ENCODE data around the gene ASTN2. TPM values are rescaled to one million over a fixed set of nuclear protein-coding genes. Genes with fewer than 3 reads are reported as not detected.

ASTN2 gene
- total and polyA plus RNA-seq, 2 experiments from 2014 or later: 5.6 to 7.7 TPM

DNA sequence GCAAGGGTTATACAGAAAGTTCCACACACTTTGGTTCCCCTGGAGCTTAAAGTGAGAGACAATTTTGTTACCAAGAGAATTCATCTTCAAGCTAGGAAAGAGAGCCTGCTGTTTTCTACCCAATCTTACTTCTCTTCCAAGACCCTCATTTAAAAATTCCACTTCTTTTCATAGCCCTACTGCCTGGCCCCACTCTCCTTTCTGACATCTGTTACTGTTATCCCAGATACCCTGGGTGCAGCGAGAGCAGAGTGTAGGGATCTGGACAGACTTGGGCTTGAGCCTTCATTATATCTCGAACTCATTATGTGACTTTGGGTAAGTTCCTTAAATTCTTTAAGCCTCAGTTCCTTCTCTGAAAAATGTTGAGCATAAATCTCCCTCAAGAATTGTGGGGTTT lies 263.1 kb downstream of the ASTN2 start:
- Histone ChIP-seq H3K4me3 (no peak overlapping the region), H3K27me3 (no peaks in the 10 kb centered on the region), H3K27ac (no peak overlapping the region), H3K9me3 (ENCODE audit: low read depth) (no peaks in the 10 kb centered on the region), H3K36me3 (no peaks in the 10 kb centered on the region), H3K4me1 (ENCODE audit: low read depth) (no peaks in the 10 kb centered on the region)
- no peak for DNase-seq (ENCODE audit: low read depth in 1 of 2, low spot score in 1 of 2)
- TF ChIP-seq, protein P1, sequence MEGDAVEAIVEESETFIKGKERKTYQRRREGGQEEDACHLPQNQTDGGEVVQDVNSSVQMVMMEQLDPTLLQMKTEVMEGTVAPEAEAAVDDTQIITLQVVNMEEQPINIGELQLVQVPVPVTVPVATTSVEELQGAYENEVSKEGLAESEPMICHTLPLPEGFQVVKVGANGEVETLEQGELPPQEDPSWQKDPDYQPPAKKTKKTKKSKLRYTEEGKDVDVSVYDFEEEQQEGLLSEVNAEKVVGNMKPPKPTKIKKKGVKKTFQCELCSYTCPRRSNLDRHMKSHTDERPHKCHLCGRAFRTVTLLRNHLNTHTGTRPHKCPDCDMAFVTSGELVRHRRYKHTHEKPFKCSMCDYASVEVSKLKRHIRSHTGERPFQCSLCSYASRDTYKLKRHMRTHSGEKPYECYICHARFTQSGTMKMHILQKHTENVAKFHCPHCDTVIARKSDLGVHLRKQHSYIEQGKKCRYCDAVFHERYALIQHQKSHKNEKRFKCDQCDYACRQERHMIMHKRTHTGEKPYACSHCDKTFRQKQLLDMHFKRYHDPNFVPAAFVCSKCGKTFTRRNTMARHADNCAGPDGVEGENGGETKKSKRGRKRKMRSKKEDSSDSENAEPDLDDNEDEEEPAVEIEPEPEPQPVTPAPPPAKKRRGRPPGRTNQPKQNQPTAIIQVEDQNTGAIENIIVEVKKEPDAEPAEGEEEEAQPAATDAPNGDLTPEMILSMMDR (IDR thresholded peaks at IDR 0.05; ENCODE audit: low read depth, low read length): no peak

DNA sequence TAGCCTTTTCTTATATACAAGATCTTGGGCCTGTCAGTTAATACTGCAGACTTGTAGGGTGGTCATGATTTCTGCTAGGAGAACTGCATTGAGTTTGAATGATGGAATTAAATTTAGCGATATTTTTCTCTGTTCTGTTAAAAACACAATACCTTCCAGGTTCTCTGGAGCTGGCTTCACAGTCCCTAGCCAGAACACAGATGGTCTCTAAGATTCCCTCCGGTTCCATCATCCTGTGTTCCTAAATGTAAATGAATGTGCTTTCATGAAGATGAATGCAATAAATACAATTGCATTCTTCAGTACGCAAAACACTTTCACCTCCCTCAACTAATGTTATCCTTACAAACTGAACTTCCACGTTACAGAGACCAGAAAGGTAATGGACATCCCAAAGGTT lies 264.9 kb downstream of the ASTN2 start:
- no peaks in the 10 kb centered on the region for H3K9me3 ChIP-seq (ENCODE audit: low read depth)
- TF ChIP-seq, protein P1 (IDR thresholded peaks at IDR 0.05; ENCODE audit: low read depth, low read length): no peak

DNA sequence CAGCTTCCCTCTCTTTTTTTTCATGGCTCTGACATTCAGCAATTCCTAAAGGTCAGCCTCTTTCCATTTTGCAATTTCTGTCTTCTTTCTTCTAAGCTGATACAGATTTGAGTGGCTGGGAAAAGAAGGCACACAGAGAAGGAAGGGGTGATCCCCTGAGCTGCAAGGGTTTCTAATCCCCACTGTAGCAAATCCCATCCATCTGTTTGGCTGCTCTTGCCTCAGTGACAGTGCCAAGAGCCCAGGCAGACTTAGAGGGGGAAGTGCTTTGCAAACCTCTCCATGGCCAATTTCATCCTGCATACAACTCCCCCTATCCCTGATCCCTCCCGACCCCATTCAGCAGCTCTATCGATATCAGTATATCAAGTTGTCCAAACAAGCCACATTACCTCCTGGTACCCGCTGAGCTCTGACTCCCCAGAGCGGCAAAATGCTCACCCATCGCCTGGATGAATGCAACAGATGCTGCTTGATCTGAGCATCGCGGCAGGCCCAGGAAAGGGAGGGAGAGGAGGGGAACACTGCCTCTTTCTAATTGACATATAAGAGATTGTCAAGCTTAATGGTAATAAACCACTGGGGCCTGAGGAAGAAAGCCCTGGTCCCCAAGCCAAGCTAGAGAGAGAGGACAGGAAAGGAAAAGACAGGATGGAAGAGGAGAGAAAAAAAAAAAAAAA lies 268.9 kb downstream of the ASTN2 start:
- Histone ChIP-seq H3K27ac (no peak overlapping the region), H3K4me1 (ENCODE audit: low read depth) (no peaks in the 10 kb centered on the region), H3K36me3 (no peaks in the 10 kb centered on the region), H3K27me3 (no peaks in the 10 kb centered on the region), H3K4me3 (no peak overlapping the region), H3K9me3 (ENCODE audit: low read depth) (no peaks in the 10 kb centered on the region)
- no peak for DNase-seq (ENCODE audit: low read depth in 1 of 2, low spot score in 1 of 2)
- TF ChIP-seq, protein P1 (IDR thresholded peaks at IDR 0.05; ENCODE audit: low read depth, low read length): no peak

More for the DNA sequence above, 264.9 kb downstream of the ASTN2 start:
- Histone ChIP-seq H3K27me3 (no peaks in the 10 kb centered on the region), H3K4me1 (ENCODE audit: low read depth) (no peaks in the 10 kb centered on the region), H3K36me3 (no peaks in the 10 kb centered on the region), H3K4me3 (no peak overlapping the region), H3K27ac (no peak overlapping the region)
- DNase-seq (ENCODE audit: low read depth in 1 of 2, low spot score in 1 of 2): no peak

DNA sequence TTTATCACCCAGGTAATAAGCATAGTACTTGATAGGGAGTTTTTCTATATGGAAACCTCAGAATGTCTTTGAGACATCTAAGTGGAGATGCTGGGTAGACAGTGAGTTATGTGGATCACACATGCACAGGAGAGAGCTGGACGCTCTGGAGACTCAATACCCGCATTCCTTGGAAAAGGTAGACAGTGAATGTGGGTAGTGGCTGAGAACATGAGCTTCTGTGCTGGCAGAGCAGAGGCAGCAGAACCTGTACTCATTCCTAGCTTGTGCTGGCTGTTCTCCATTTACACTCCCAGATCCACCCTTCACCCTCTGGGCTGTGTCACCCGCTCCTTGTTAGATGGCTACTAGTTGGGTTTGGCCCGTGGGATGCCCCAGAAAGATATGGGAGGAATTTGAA lies 269.8 kb downstream of the ASTN2 start:
- TF ChIP-seq, protein P1 (IDR thresholded peaks at IDR 0.05; ENCODE audit: low read depth, low read length): no peak
- no peaks in the 10 kb centered on the region for H3K27me3 ChIP-seq
- H3K4me1 ChIP-seq (ENCODE audit: low read depth): no peaks in the 10 kb centered on the region
- no peak for DNase-seq (ENCODE audit: low read depth in 1 of 2, low spot score in 1 of 2)
- H3K4me3 ChIP-seq: no peak overlapping the region
- no peak overlapping the region for H3K27ac ChIP-seq
- H3K9me3 ChIP-seq (ENCODE audit: low read depth): no peaks in the 10 kb centered on the region
- H3K36me3 ChIP-seq: no peaks in the 10 kb centered on the region

DNA sequence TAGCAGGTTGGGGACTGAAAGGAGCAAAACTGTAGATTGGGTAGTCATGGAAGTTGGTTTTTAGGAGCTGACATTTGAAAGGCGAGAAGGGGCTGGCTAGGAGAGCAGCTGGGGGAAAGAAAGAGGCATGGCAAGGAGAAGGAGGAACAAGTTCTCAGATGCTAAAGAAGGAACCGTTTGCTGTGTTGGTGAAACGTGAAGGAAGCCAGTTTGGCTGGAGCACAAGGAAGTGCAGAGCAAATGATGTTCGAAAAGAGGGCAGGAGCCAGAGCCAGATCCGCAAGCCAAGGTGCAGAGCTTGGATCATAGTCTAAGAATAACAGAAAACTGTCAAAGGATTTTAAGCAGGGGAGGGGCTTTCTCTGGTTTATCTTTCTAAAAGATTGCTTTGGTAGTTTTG lies 276.6 kb downstream of the ASTN2 start:
- Histone ChIP-seq H3K4me3 (no peak overlapping the region), H3K36me3 (no peaks in the 10 kb centered on the region), H3K27ac (no peak overlapping the region), H3K4me1 (ENCODE audit: low read depth) (peaks cover 9% of the 10 kb centered on the region), H3K27me3 (no peaks in the 10 kb centered on the region), H3K9me3 (ENCODE audit: low read depth) (no peaks in the 10 kb centered on the region)
- DNase-seq (ENCODE audit: low read depth in 1 of 2, low spot score in 1 of 2): no peak
- TF ChIP-seq, protein P1 (IDR thresholded peaks at IDR 0.05; ENCODE audit: low read depth, low read length): no peak
